GM10248 (cell line): ENCODE results near the gene SLC52A1.
A peak's percentile ranks its signal among the peaks of the same experiment; 100 is the strongest.
"Not testable (repeated sequence)": the region's sequence is repeated elsewhere in the genome, so short reads cannot be mapped to it uniquely, and the experiment has no call there.

Experiments
- CTCF ChIA-PET: fragments of 300-600 bp; sonication (Branson Sonifier 250); formaldehyde crosslinking; extraction: SDS; loops from one replicate; lab custom pipeline; 2021; ENCODE audit warnings: antibody characterized with exemption; lab: Yijun Ruan, JAX
- POLR2A ChIA-PET: fragments of 350-650 bp; sonication (Branson Sonifier 250); formaldehyde crosslinking; extraction: SDS; loops from one replicate; lab custom pipeline; 2020; ENCODE audit warnings: antibody characterized with exemption; lab: Yijun Ruan, JAX
- DNase-seq: peaks from one replicate; pipeline ENCODE4 v3.0.0; 2012; ENCODE audit errors: extremely low spot score
- TF ChIP-seq, protein P1 (sequence below): IDR thresholded peaks from 2 replicates; pipeline ENCODE4 v1.5.1; 2012; ENCODE audit warnings: mild to moderate bottlenecking, low read depth; ENCODE audit errors: extremely low read depth, missing control alignments, control extremely low read depth

SLC52A1 gene

DNA sequence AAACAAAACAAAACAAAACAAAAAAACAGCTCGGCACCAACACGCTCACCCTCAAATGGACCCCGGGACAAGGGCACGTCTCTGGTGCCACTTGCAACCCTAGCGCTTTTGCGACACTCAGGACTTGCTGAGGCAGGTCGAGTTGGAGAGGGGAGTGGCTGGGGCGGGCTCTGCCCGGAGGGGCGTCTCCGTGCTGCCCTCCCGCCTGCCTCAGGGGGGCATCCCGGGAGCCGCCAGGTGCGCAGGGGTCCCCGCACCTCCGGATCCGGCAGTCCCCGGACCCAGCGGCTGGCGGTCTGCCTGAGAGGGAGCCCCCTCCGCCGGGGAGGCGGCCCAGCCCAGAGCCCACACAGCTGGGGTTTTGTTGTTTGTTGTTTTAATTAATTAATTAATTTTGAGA is at the start of gene SLC52A1:
Gene SLC52A1, minus strand, starts transcription at position 112 of the 400 bp plus-strand sequence. CDS start 820 bp downstream, outside the sequence.
- DNase-seq = no peak
- ChIA-PET POLR2A (interaction anchor here (0.6 kb wide), 3 partner anchors 46 to 447 kb away, joined by 3 to 5 read pairs (median 3); no protein-coding TSS in a partner anchor), CTCF (interaction anchor here (2.0 kb wide), 1 partner anchor 11 kb away, joined by 7 read pairs; no protein-coding TSS in a partner anchor)
- TF ChIP-seq, protein P1, sequence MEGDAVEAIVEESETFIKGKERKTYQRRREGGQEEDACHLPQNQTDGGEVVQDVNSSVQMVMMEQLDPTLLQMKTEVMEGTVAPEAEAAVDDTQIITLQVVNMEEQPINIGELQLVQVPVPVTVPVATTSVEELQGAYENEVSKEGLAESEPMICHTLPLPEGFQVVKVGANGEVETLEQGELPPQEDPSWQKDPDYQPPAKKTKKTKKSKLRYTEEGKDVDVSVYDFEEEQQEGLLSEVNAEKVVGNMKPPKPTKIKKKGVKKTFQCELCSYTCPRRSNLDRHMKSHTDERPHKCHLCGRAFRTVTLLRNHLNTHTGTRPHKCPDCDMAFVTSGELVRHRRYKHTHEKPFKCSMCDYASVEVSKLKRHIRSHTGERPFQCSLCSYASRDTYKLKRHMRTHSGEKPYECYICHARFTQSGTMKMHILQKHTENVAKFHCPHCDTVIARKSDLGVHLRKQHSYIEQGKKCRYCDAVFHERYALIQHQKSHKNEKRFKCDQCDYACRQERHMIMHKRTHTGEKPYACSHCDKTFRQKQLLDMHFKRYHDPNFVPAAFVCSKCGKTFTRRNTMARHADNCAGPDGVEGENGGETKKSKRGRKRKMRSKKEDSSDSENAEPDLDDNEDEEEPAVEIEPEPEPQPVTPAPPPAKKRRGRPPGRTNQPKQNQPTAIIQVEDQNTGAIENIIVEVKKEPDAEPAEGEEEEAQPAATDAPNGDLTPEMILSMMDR = no peak

GRCh38 chr17:5080591-5080990 is 45.4 kb upstream of the SLC52A1 start:
- no peak for DNase-seq
- ChIA-PET CTCF (interaction anchor here (2.5 kb wide), 1 partner anchor 9 kb away, joined by 8 read pairs; no protein-coding TSS in a partner anchor), POLR2A (no interaction called here)
- TF ChIP-seq, protein P1 = no peak

- ChIA-PET POLR2A (interaction anchor here (0.6 kb wide), 1 partner anchor 114 kb away, joined by 7 read pairs; no protein-coding TSS in a partner anchor), CTCF (interaction anchor here (0.7 to 2.5 kb wide), 5 partner anchors 11 to 114 kb away, joined by 3 to 8 read pairs (median 3); no protein-coding TSS in a partner anchor)
Measured at GRCh38 chr17:5078106-5079028, 43.1 kb upstream of the SLC52A1 start, which contains the start of gene ZFP3. ZFP3 (plus strand) TSS chr17:5078467; CDS start chr17:5091505, 13,038 bp downstream.

DNA sequence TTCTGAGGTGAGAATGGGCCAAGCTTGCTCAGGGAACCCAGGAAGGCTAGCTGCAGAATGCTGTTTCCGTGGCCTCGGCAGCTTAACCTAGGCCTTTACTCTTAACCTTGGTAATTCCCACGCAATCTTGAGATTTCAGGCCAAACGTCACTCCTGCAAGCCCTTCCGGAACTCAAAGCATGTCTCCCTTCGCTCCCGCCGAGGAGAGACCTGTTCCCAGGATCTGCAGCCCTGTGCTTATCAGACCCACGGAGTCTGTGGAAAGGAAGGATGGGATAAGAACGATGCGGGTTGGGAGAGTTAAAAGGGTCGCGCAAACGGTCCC is 42.5 kb upstream of the SLC52A1 start:
- POLR2A ChIA-PET = no interaction called here
- TF ChIP-seq, protein P1 = no peak
- CTCF ChIA-PET = no interaction called here
- no peak for DNase-seq

More at GRCh38 chr17:5078106-5079028, 43.1 kb upstream of the SLC52A1 start, which contains the start of gene ZFP3:
- TF ChIP-seq, protein P1 = no peak
- peak; percentile 89 for DNase-seq

GRCh38 chr17:5077275-5077674 is 42.0 kb upstream of the SLC52A1 start:
- CTCF ChIA-PET, POLR2A ChIA-PET: not testable (repeated sequence)

DNA sequence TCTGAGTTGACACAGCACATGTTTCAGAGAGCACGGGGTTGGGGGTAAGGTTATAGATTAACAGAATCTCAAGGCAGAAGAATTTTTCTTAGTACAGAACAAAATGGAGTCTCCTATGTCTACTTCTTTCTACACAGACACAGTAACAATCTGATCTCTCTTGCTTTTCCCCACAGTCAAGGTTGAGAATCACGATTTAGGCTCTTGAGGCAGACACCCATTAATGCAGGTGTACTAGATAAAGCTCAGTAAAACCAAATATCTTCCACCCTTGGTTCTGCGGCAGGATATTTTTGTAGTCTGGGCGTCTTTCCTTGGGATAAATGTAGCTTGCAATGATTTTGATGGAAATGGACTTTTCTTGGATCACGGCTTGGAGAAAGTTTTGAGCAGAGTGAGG is 40.2 kb upstream of the SLC52A1 start:
- CTCF ChIA-PET, POLR2A ChIA-PET, DNase-seq: not testable (repeated sequence)

More at GRCh38 chr17:5077275-5077674, 42.0 kb upstream of the SLC52A1 start:
- not testable (repeated sequence) for DNase-seq

DNA sequence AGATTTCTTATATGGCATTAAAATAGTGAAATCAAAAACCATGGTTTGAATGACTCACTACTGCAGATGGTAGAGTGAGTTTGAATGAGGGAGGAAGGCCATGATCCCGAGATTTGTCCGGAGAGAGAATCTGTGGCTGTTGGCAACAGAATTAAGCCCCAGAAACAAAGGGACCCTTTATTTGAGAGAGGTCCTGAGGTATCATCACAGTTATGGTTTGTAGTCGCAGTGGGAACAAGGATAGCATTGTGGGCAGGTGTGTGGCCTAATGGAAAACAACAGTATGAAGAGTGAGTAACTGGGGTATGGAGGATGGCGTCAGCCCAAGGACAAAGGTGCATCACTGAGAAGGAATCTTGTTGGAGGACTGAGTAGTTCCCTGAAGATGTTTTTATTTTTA is 34.5 kb upstream of the SLC52A1 start:
- DNase-seq = no peak
- CTCF ChIA-PET = no interaction called here
- TF ChIP-seq, protein P1 = no peak
- POLR2A ChIA-PET = no interaction called here
